Activated CD8-positive, alpha-beta memory T cell treated with anti-CD3 and anti-CD28 coated beads, Interleukin-2, amount 10 ng/mL, durations not matched to agents 7 days and 5 days (primary cell): ENCODE results near the gene CYTIP. TPM values are rescaled to one million over a fixed set of nuclear protein-coding genes. Genes with fewer than 3 reads are reported as not detected.

Experiments
- ATAC-seq: fragments of 150-1000 bp; cut with Tn5 transposase; one replicate; pipeline ENCODE4 v1.10.0; 2021; ENCODE audit warnings: moderate library complexity
- CTCF ChIA-PET: fragments of 350-600 bp; sonication (Branson Sonifier 250); formaldehyde crosslinking; loops from one replicate; lab custom pipeline; 2021; ENCODE audit warnings: antibody characterized with exemption; lab: Charles Lee
- DNase-seq: peaks from one replicate; pipeline ENCODE4 v3.0.0-alpha.2; 2020
- H3K27ac Mint-ChIP-seq: one replicate; pipeline ENCODE4 v1.8.0; 2021; ENCODE audit warnings: mild to moderate bottlenecking, mixed read lengths
- H3K27me3 Mint-ChIP-seq: one replicate; pipeline ENCODE4 v1.8.0; 2021; ENCODE audit warnings: mixed read lengths
- H3K36me3 Mint-ChIP-seq: one replicate; pipeline ENCODE4 v1.8.0; 2021; ENCODE audit warnings: mild to moderate bottlenecking, mixed read lengths
- H3K4me1 Mint-ChIP-seq: one replicate; pipeline ENCODE4 v1.8.0; 2021; ENCODE audit warnings: mixed read lengths
- H3K4me3 Mint-ChIP-seq: one replicate; pipeline ENCODE4 v1.8.0; 2021; ENCODE audit warnings: mild to moderate bottlenecking, moderate library complexity, mixed read lengths
- H3K9me3 Mint-ChIP-seq: one replicate; pipeline ENCODE4 v1.8.0; 2022; ENCODE audit warnings: low read depth, mixed read lengths
- total RNA-seq, 2 experiments: library from RNA; stranded (reverse); gene quantifications; one replicate each; pipeline ENCODE4 v1.2.3, GENCODE V29; 2021

CYTIP gene
- total RNA-seq, 2 experiments from 2014 or later: 231 to 343 TPM

- DNase-seq: no peak
- H3K36me3 Mint-ChIP-seq: peaks cover 13% of the 10 kb centered on the region
- no peak for ATAC-seq
- H3K4me3 Mint-ChIP-seq: peak overlapping the region; percentile 73
- H3K27me3 Mint-ChIP-seq: no peaks in the 10 kb centered on the region
- H3K27ac Mint-ChIP-seq: peak overlapping the region; percentile 87
- H3K9me3 Mint-ChIP-seq: no peaks in the 10 kb centered on the region
- CTCF ChIA-PET: interaction anchor here (1.0 to 5.7 kb wide), 11 partner anchors 8 to 120 kb away, joined by 3 to 32 read pairs (median 7); no protein-coding TSS in a partner anchor
- peaks cover 60% of the 10 kb centered on the region for H3K4me1 Mint-ChIP-seq
Measured at GRCh38 chr2:157447741-157448140, 3.9 kb upstream of the CYTIP start.

- DNase-seq: no peak
- no peaks in the 10 kb centered on the region for H3K9me3 Mint-ChIP-seq
Measured at GRCh38 chr2:157447031-157447430, 3.1 kb upstream of the CYTIP start.

GRCh38 chr2:157444641-157445040, 752 bp upstream of the CYTIP start:
- Mint-ChIP-seq H3K36me3 (peaks cover 42% of the 10 kb centered on the region), H3K4me3 (peak overlapping the region; percentile 100), H3K27ac (peak overlapping the region; percentile 98), H3K9me3 (no peaks in the 10 kb centered on the region), H3K4me1 (peaks cover 45% of the 10 kb centered on the region), H3K27me3 (no peaks in the 10 kb centered on the region)
- ATAC-seq: peak; percentile 5
- CTCF ChIA-PET: interaction anchor here (1.1 to 2.0 kb wide), 6 partner anchors 10 to 33 kb away, joined by 3 to 8 read pairs (median 5); no protein-coding TSS in a partner anchor
- peak; percentile 63 for DNase-seq

More at GRCh38 chr2:157447031-157447430, 3.1 kb upstream of the CYTIP start:
- Mint-ChIP-seq H3K27ac (peak overlapping the region; percentile 87), H3K27me3 (no peaks in the 10 kb centered on the region), H3K4me3 (peak overlapping the region; percentile 73), H3K4me1 (peaks cover 57% of the 10 kb centered on the region), H3K36me3 (peaks cover 20% of the 10 kb centered on the region)
- CTCF ChIA-PET: interaction anchor here (0.6 to 5.7 kb wide), 11 partner anchors 9 to 120 kb away, joined by 3 to 32 read pairs (median 7); no protein-coding TSS in a partner anchor
- peak; percentile 51 for ATAC-seq

GRCh38 chr2:157443090-157443489, 799 bp downstream of the CYTIP start:
- Mint-ChIP-seq H3K36me3 (peaks cover 58% of the 10 kb centered on the region), H3K4me3 (peak overlapping the region; percentile 100), H3K9me3 (no peaks in the 10 kb centered on the region), H3K4me1 (peaks cover 35% of the 10 kb centered on the region), H3K27ac (peak overlapping the region; percentile 98), H3K27me3 (no peaks in the 10 kb centered on the region)
- DNase-seq: no peak
- CTCF ChIA-PET: interaction anchor here (0.7 to 2.1 kb wide), 11 partner anchors 9 to 115 kb away, joined by 3 to 8 read pairs (median 4); no protein-coding TSS in a partner anchor
- no peak for ATAC-seq

- H3K4me3 Mint-ChIP-seq: peak overlapping the region; percentile 100
- ATAC-seq: no peak
Measured at GRCh38 chr2:157442636-157443035, 1.3 kb downstream of the CYTIP start.

GRCh38 chr2:157442191-157442590, 1.7 kb downstream of the CYTIP start:
- CTCF ChIA-PET: interaction anchor here (1.1 to 4.4 kb wide), 4 partner anchors 12 to 48 kb away, joined by 3 to 14 read pairs (median 4); no protein-coding TSS in a partner anchor
- DNase-seq (no peak), ATAC-seq (no peak)
- Mint-ChIP-seq H3K4me3 (peak overlapping the region; percentile 100), H3K4me1 (peaks cover 31% of the 10 kb centered on the region), H3K27me3 (no peaks in the 10 kb centered on the region), H3K9me3 (no peaks in the 10 kb centered on the region), H3K36me3 (peaks cover 67% of the 10 kb centered on the region), H3K27ac (peak overlapping the region; percentile 98)

More at GRCh38 chr2:157442636-157443035, 1.3 kb downstream of the CYTIP start:
- H3K36me3 Mint-ChIP-seq: peaks cover 62% of the 10 kb centered on the region
- CTCF ChIA-PET: interaction anchor here (0.9 to 2.1 kb wide), 5 partner anchors 27 to 115 kb away, joined by 3 to 6 read pairs (median 5); no protein-coding TSS in a partner anchor
- no peak for DNase-seq
- H3K27me3 Mint-ChIP-seq: no peaks in the 10 kb centered on the region
- H3K4me1 Mint-ChIP-seq: peaks cover 35% of the 10 kb centered on the region
- no peaks in the 10 kb centered on the region for H3K9me3 Mint-ChIP-seq
- peak overlapping the region; percentile 98 for H3K27ac Mint-ChIP-seq

GRCh38 chr2:157441072-157441454, 2.8 kb downstream of the CYTIP start:
- CTCF ChIA-PET: interaction anchor here (0.8 to 5.4 kb wide), 10 partner anchors 10 to 114 kb away, joined by 3 to 25 read pairs (median 4); partner anchors contain the start of gene ERMN
- Mint-ChIP-seq H3K4me1 (peaks cover 25% of the 10 kb centered on the region), H3K27ac (peak overlapping the region; percentile 98), H3K36me3 (peaks cover 75% of the 10 kb centered on the region), H3K27me3 (no peaks in the 10 kb centered on the region), H3K4me3 (peak overlapping the region; percentile 100), H3K9me3 (no peaks in the 10 kb centered on the region)
- ATAC-seq (peak; percentile 28), DNase-seq (no peak)

- peak overlapping the region; percentile 98 for H3K27ac Mint-ChIP-seq
- DNase-seq (no peak), ATAC-seq (peak; percentile 0)
- H3K9me3 Mint-ChIP-seq: no peaks in the 10 kb centered on the region
- no peaks in the 10 kb centered on the region for H3K27me3 Mint-ChIP-seq
- H3K36me3 Mint-ChIP-seq: peaks cover 80% of the 10 kb centered on the region
- peak overlapping the region; percentile 100 for H3K4me3 Mint-ChIP-seq
- H3K4me1 Mint-ChIP-seq: peaks cover 25% of the 10 kb centered on the region
- CTCF ChIA-PET: interaction anchor here (0.7 to 5.4 kb wide), 17 partner anchors 8 to 436 kb away, joined by 3 to 25 read pairs (median 4); partner anchors contain the start of genes ACVR1, ACVR1C and ERMN
Measured at GRCh38 chr2:157440404-157441071, 3.4 kb downstream of the CYTIP start.

- Mint-ChIP-seq H3K27ac (peak overlapping the region; percentile 98), H3K9me3 (no peaks in the 10 kb centered on the region), H3K36me3 (peaks cover 87% of the 10 kb centered on the region), H3K27me3 (no peaks in the 10 kb centered on the region), H3K4me1 (peaks cover 26% of the 10 kb centered on the region), H3K4me3 (peak overlapping the region; percentile 100)
- DNase-seq: peak; percentile 78
- CTCF ChIA-PET: interaction anchor here (0.9 to 5.4 kb wide), 15 partner anchors 9 to 437 kb away, joined by 3 to 25 read pairs (median 4); partner anchors contain the start of genes ACVR1, ACVR1C and ERMN
- peak; percentile 49 for ATAC-seq
Measured at GRCh38 chr2:157439824-157440186, 4.1 kb downstream of the CYTIP start.

- H3K4me3 Mint-ChIP-seq: peak overlapping the region; percentile 100
- DNase-seq (no peak), ATAC-seq (peak; percentile 8)
- H3K36me3 Mint-ChIP-seq: peaks cover 93% of the 10 kb centered on the region
- H3K27ac Mint-ChIP-seq: peak overlapping the region; percentile 98
- H3K9me3 Mint-ChIP-seq: no peaks in the 10 kb centered on the region
- no peaks in the 10 kb centered on the region for H3K27me3 Mint-ChIP-seq
- H3K4me1 Mint-ChIP-seq: peaks cover 29% of the 10 kb centered on the region
- CTCF ChIA-PET: interaction anchor here (0.9 to 5.4 kb wide), 17 partner anchors 9 to 437 kb away, joined by 3 to 25 read pairs (median 4); partner anchors contain the start of genes ACVR1, ACVR1C and ERMN
Measured at GRCh38 chr2:157438863-157439823, 4.7 kb downstream of the CYTIP start.

- H3K4me1 Mint-ChIP-seq: peaks cover 83% of the 10 kb centered on the region
- no peaks in the 10 kb centered on the region for H3K27me3 Mint-ChIP-seq
- CTCF ChIA-PET: interaction anchor here (0.7 to 3.1 kb wide), 10 partner anchors 10 to 130 kb away, joined by 3 to 21 read pairs (median 6); partner anchors contain the start of gene CYTIP
- H3K4me3 Mint-ChIP-seq: peak overlapping the region; percentile 100
- H3K36me3 Mint-ChIP-seq: peaks cover 94% of the 10 kb centered on the region
- ATAC-seq (peak; percentile 10), DNase-seq (no peak)
- no peaks in the 10 kb centered on the region for H3K9me3 Mint-ChIP-seq
- H3K27ac Mint-ChIP-seq: peak overlapping the region; percentile 84
Measured at GRCh38 chr2:157433394-157433793, 10.5 kb downstream of the CYTIP start.

GRCh38 chr2:157432475-157433106, 11.3 kb downstream of the CYTIP start:
- peaks cover 84% of the 10 kb centered on the region for H3K4me1 Mint-ChIP-seq
- peak overlapping the region; percentile 100 for H3K4me3 Mint-ChIP-seq
- DNase-seq (no peak), ATAC-seq (no peak)
- no peaks in the 10 kb centered on the region for H3K27me3 Mint-ChIP-seq
- peaks cover 94% of the 10 kb centered on the region for H3K36me3 Mint-ChIP-seq
- H3K27ac Mint-ChIP-seq: peak overlapping the region; percentile 84
- CTCF ChIA-PET: interaction anchor here (1.0 to 3.1 kb wide), 6 partner anchors 9 to 105 kb away, joined by 3 to 21 read pairs (median 10); no protein-coding TSS in a partner anchor
- H3K9me3 Mint-ChIP-seq: no peaks in the 10 kb centered on the region
